Breast epithelium (tissue), 3 donors: ENCODE data around the gene CLASP1.

ENCODE experiments used
- POLR2A ChIP-seq: fragments of 450-650 bp; IDR thresholded peaks from one replicate; pipeline ENCODE4 v1.6.1; 2016; ENCODE audit warnings: antibody characterized with exemption, mild to moderate bottlenecking, moderate library complexity
- POLR2AphosphoS5 ChIP-seq, 3 donors: sonication (generic); formaldehyde crosslinking; IDR thresholded peaks; one replicate each; pipeline ENCODE4 v1.6.1; 2017; ENCODE audit warnings: antibody characterized with exemption in 3 of 3
- TF ChIP-seq, protein P1 (sequence below), 3 donors: fragments of 450-650 bp; IDR thresholded peaks; one replicate each; pipeline ENCODE4 v1.5.1; 2016 to 2017; ENCODE audit warnings: antibody characterized with exemption in 3 of 3, mild to moderate bottlenecking in 3 of 3, moderate library complexity in 3 of 3

DNA sequence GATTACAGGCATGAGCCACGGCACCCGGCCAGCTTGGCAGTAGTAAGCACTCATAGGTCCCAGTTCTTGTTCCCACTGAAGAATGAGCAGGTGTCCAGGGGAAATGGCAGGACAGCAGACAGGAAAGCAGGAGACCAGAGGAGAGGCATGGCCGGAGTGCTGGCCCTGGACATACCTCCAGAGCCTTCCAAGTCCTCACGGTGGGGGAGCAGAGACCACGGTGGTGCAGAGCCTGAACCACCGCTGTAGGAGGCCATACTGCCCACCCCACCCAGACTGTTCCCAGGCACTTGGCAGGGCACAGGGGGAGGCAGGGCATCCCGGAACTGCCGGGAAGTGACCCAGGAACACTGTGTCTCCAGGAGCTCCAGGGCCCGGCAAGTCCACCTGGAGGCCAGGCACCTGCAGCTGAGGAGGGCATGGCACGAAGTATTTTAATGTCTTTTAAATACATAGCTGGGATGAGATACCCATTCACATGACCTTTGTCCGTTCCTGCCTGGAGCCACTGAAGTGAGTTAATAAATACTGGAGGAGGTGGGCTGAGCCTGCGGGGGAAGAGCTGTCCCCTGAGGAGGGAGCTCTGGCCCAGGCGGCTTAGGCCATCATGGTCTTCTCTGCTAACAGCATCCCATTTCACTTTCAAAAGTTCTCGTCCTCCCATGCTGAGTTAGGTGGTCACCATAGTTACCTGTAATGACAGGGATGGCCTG lies 314.5 kb downstream of the CLASP1 start:
- TF ChIP-seq, protein P1, sequence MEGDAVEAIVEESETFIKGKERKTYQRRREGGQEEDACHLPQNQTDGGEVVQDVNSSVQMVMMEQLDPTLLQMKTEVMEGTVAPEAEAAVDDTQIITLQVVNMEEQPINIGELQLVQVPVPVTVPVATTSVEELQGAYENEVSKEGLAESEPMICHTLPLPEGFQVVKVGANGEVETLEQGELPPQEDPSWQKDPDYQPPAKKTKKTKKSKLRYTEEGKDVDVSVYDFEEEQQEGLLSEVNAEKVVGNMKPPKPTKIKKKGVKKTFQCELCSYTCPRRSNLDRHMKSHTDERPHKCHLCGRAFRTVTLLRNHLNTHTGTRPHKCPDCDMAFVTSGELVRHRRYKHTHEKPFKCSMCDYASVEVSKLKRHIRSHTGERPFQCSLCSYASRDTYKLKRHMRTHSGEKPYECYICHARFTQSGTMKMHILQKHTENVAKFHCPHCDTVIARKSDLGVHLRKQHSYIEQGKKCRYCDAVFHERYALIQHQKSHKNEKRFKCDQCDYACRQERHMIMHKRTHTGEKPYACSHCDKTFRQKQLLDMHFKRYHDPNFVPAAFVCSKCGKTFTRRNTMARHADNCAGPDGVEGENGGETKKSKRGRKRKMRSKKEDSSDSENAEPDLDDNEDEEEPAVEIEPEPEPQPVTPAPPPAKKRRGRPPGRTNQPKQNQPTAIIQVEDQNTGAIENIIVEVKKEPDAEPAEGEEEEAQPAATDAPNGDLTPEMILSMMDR (IDR thresholded peaks at IDR 0.05) = no peak
- TF ChIP-seq POLR2AphosphoS5 (IDR thresholded peaks at IDR 0.05) = no peak
- no peak for TF ChIP-seq POLR2A
